Measurements from ENCODE around the gene SERAC1. TPM values are rescaled to one million over a fixed set of nuclear protein-coding genes. Genes with fewer than 3 reads are reported as not detected.
"Not testable (repeated sequence)": the region's sequence is repeated elsewhere in the genome, so short reads cannot be mapped to it uniquely, and the experiment has no call there.

The SERAC1 gene
- 10 to 100 TPM in 1 of 4 donors, 1 to 10 TPM in 3; 6.5 to 15.7 (median 6.8) TPM for total RNA-seq

DNA sequence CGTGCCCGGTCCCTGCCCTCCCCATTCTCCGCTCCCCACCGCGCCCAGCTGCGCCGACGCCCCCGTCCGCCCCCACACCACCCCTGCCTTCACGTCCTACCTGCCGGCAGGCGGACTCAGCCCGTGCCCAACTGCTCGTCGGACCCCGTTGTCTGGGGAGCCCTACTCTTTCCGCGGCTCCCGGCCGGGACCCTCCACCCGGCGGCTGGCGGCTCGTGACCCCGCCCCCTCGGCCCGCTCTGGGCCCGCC lies at the start of gene SERAC1:
Gene SERAC1 (minus strand): TSS at position 223 of the 250 bp plus-strand sequence. CDS start 9,899 bp downstream, outside the sequence.
- no peak for DNase-seq
- H3K36me3 ChIP-seq: no peaks in the 10 kb centered on the region
- peak within 1 kb of the TSS; percentile 93 to 99 (median 98) for H3K27ac ChIP-seq
- H3K4me3 ChIP-seq: peak within 1 kb of the TSS; percentile 66 to 87 (median 80)
- peaks cover 0 to 4% (median 0%) of the 10 kb centered on the region in 4 donors for H3K4me1 ChIP-seq
- no peak for TF ChIP-seq POLR2A (IDR thresholded peaks at IDR 0.05)
- no peak for TF ChIP-seq CTCF (IDR thresholded peaks at IDR 0.05)
- H3K27me3 ChIP-seq: no peaks in the 10 kb centered on the region
- no peaks in the 10 kb centered on the region for H3K9me3 ChIP-seq

- Histone ChIP-seq H3K9me3 (no peaks in the 10 kb centered on the region), H3K27ac (no peak overlapping the region), H3K36me3 (no peaks in the 10 kb centered on the region), H3K4me1 (no peaks in the 10 kb centered on the region), H3K27me3 (no peaks in the 10 kb centered on the region), H3K4me3 (no peak overlapping the region)
- TF ChIP-seq CTCF (IDR thresholded peaks at IDR 0.05) (peak in 5 of 6 experiments; percentile 62 to 89 (median 85)), POLR2A (IDR thresholded peaks at IDR 0.05) (no peak)
- DNase-seq: peak; percentile 53 to 81 (median 67)
Observed at GRCh38 chr6:158213925-158214674, 46.0 kb upstream of the SERAC1 start.

GRCh38 chr6:158211273-158212055 lies 43.4 kb upstream of the SERAC1 start:
- no peak overlapping the region for H3K27ac ChIP-seq
- H3K27me3 ChIP-seq: no peaks in the 10 kb centered on the region
- H3K36me3 ChIP-seq: no peaks in the 10 kb centered on the region
- H3K4me3 ChIP-seq: no peak overlapping the region
- H3K4me1 ChIP-seq: no peaks in the 10 kb centered on the region
- no peaks in the 10 kb centered on the region for H3K9me3 ChIP-seq
- no peak for TF ChIP-seq CTCF (IDR thresholded peaks at IDR 0.05)
- TF ChIP-seq POLR2A (IDR thresholded peaks at IDR 0.05): no peak
- DNase-seq: no peak

- H3K27me3 ChIP-seq, H3K4me3 ChIP-seq, H3K36me3 ChIP-seq, DNase-seq, H3K4me1 ChIP-seq, H3K27ac ChIP-seq, H3K9me3 ChIP-seq: not testable (repeated sequence)
Observed at GRCh38 chr6:158209582-158210333, 41.7 kb upstream of the SERAC1 start.

DNA sequence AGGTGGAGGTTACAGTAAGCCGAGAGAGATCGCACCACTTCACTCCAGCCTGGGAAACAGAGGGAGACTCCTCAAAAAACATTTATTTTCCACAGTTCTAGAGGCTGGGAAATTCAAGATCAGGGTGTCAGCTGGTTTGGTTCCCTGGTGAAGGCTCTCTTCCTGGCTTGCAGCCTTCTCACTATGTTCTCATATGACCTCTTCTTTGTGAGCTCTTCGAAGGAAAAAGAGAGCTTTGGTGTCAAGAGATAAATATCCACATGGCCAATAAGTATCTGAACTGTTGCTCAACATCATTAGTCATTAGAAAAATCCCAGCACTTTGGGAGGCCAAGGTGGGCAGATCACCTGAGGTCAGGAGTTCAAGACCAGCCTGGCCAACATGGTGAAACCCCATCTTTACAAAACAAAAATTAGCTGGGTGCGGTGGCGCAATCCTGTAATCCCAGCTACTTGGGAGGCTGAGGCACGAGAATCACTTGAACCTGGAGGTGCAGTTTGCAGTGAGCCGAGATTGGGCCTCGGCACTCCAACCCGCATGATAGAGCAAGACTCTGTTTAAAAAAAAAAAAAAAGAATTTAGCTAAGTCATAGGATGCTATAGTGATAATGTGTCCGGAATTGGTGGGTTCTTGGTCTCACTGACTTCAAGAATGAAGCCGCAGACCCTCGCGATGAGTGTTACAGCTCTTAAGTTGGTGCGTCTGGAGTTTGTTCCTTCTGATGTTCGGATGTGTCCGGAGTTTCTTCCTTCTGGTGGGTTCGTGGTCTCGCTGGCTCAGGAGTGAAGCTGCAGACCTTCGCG lies 40.4 kb upstream of the SERAC1 start:
- H3K27ac ChIP-seq, DNase-seq, H3K9me3 ChIP-seq, H3K4me1 ChIP-seq, H3K36me3 ChIP-seq, H3K4me3 ChIP-seq, H3K27me3 ChIP-seq: not testable (repeated sequence)

- H3K27ac ChIP-seq: no peak overlapping the region
- H3K4me1 ChIP-seq: no peaks in the 10 kb centered on the region
- TF ChIP-seq CTCF (IDR thresholded peaks at IDR 0.05): no peak
- TF ChIP-seq POLR2A (IDR thresholded peaks at IDR 0.05): no peak
Observed at GRCh38 chr6:158207422-158207788, 39.3 kb upstream of the SERAC1 start.

More at GRCh38 chr6:158207422-158207788, 39.3 kb upstream of the SERAC1 start:
- Histone ChIP-seq H3K4me3 (no peak overlapping the region), H3K36me3 (no peaks in the 10 kb centered on the region), H3K9me3 (no peaks in the 10 kb centered on the region), H3K27me3 (no peaks in the 10 kb centered on the region)
- no peak for DNase-seq
